ENCODE data around the gene FANCC.

FANCC gene

GRCh38 chr9:95080961-95081647 lies 236.4 kb downstream of the FANCC start:
- DNase-seq = no peak

- no peak for DNase-seq
These were observed 238.0 kb downstream of the FANCC start for GRCh38 chr9:95079461-95079860.

- no peak for DNase-seq
These were observed 238.6 kb downstream of the FANCC start for GRCh38 chr9:95078939-95079338.

GRCh38 chr9:95078511-95078910 lies 239.0 kb downstream of the FANCC start:
- peak; percentile 51 for DNase-seq

- DNase-seq = peak; percentile 59
These were observed 239.6 kb downstream of the FANCC start for GRCh38 chr9:95077766-95078370.

- DNase-seq = peak; percentile 22
These were observed 240.3 kb downstream of the FANCC start for GRCh38 chr9:95077053-95077765.

GRCh38 chr9:95076696-95077052 lies 240.8 kb downstream of the FANCC start:
- DNase-seq = no peak

GRCh38 chr9:95075700-95076099 lies 241.8 kb downstream of the FANCC start:
- no peak for DNase-seq

- DNase-seq = no peak
These were observed 242.9 kb downstream of the FANCC start for GRCh38 chr9:95074632-95075031.

- DNase-seq = no peak
These were observed 243.6 kb downstream of the FANCC start for GRCh38 chr9:95073918-95074317.

GRCh38 chr9:95073042-95073607 lies 244.4 kb downstream of the FANCC start:
- DNase-seq = no peak

- no peak for DNase-seq
These were observed 245.6 kb downstream of the FANCC start for GRCh38 chr9:95071925-95072324.

- DNase-seq = no peak
These were observed 246.1 kb downstream of the FANCC start for GRCh38 chr9:95071450-95071849.

- DNase-seq = no peak
These were observed 246.9 kb downstream of the FANCC start for GRCh38 chr9:95070549-95071021.

- no peak for DNase-seq
These were observed 249.6 kb downstream of the FANCC start for GRCh38 chr9:95067897-95068296.

- DNase-seq = no peak
These were observed 250.5 kb downstream of the FANCC start for GRCh38 chr9:95067057-95067456.

- DNase-seq = no peak
These were observed 252.3 kb downstream of the FANCC start for GRCh38 chr9:95065224-95065623.

- peak; percentile 32 for DNase-seq
These were observed 254.2 kb downstream of the FANCC start for GRCh38 chr9:95063300-95063699.

- no peak for DNase-seq
These were observed 254.9 kb downstream of the FANCC start for GRCh38 chr9:95062596-95063065.

- DNase-seq = no peak
These were observed 255.5 kb downstream of the FANCC start for GRCh38 chr9:95061916-95062595.

- DNase-seq = no peak
These were observed 256.6 kb downstream of the FANCC start for GRCh38 chr9:95060916-95061315.

- DNase-seq = no peak
These were observed 257.3 kb downstream of the FANCC start for GRCh38 chr9:95060234-95060633.

- no peak for DNase-seq
These were observed 258.6 kb downstream of the FANCC start for GRCh38 chr9:95058795-95059386.

All from retina (tissue), 1 donor.